Naive thymus-derived CD4-positive, alpha-beta T cell (primary cell): ENCODE data around the gene PIK3R1. TPM values are rescaled to one million over a fixed set of nuclear protein-coding genes. Genes with fewer than 3 reads are reported as not detected.

Source experiments
- ATAC-seq: fragments of 150-1000 bp; cut with Tn5 transposase; 2 replicates; pipeline ENCODE4 v1.10.0; 2021; ENCODE audit warnings: mild to moderate bottlenecking, moderate library complexity
- CTCF ChIA-PET: fragments of 350-600 bp; sonication (Branson Sonifier 250); formaldehyde crosslinking; loops from one replicate; lab custom pipeline; 2021; ENCODE audit warnings: antibody characterized with exemption; lab: Charles Lee
- POLR2A ChIA-PET: fragments of 350-600 bp; sonication (Branson Sonifier 250); formaldehyde crosslinking; loops from one replicate; lab custom pipeline; 2021; ENCODE audit warnings: antibody characterized with exemption, inconsistent platforms; lab: Charles Lee
- DNase-seq, 9 donors: peaks; one replicate each; pipeline versions ENCODE4 v3.0.0 to v3.0.0-alpha.2; 2020 to 2022; ENCODE audit warnings: mixed read lengths in 1 of 9
- H3K27ac ChIP-seq: one replicate; pipeline ENCODE4 v1.7.0; 2013; ENCODE audit warnings: mild to moderate bottlenecking, low read depth, low read length, moderate library complexity
- H3K27me3 ChIP-seq, 2 donors: one replicate each; pipeline ENCODE4 v1.7.0; 2013; ENCODE audit warnings: low read length in 2 of 2, mild to moderate bottlenecking in 2 of 2, moderate library complexity in 2 of 2; ENCODE audit not compliant: control insufficient read depth in 2 of 2, insufficient read depth in 2 of 2
- H3K36me3 ChIP-seq, 3 experiments: 1 replicate in 2 of 3; 2 replicates in 1 of 3; pipeline ENCODE4 v1.7.0; 2013; ENCODE audit warnings: low read length in 3 of 3, mild to moderate bottlenecking in 3 of 3, moderate library complexity in 1 of 3; ENCODE audit not compliant: insufficient read depth in 3 of 3, control insufficient read depth in 2 of 3
- H3K4me1 ChIP-seq, 2 donors: one replicate each; pipeline ENCODE4 v1.7.0; 2013; ENCODE audit warnings: low read length in 2 of 2, mild to moderate bottlenecking in 2 of 2, moderate library complexity in 1 of 2; ENCODE audit not compliant: control insufficient read depth in 2 of 2, insufficient read depth in 2 of 2
- H3K4me3 ChIP-seq: 2 replicates; pipeline ENCODE4 v1.7.0; 2013; ENCODE audit warnings: mild to moderate bottlenecking, low read length
- H3K9me3 ChIP-seq, 3 experiments: 1 replicate in 2 of 3; 2 replicates in 1 of 3; pipeline ENCODE4 v1.7.0; 2013; ENCODE audit warnings: low read length in 3 of 3; ENCODE audit not compliant: control insufficient read depth in 2 of 3
- H3K27ac Mint-ChIP-seq, 9 donors: one replicate each; pipeline ENCODE4 v1.8.0; 2020 to 2022; ENCODE audit warnings: mixed read lengths in 9 of 9, mild to moderate bottlenecking in 8 of 9, moderate library complexity in 5 of 9, inconsistent platforms in 2 of 9
- H3K27me3 Mint-ChIP-seq, 5 donors: one replicate each; pipeline ENCODE4 v1.8.0; 2021 to 2022; ENCODE audit warnings: mixed read lengths in 5 of 5, mild to moderate bottlenecking in 1 of 5
- H3K36me3 Mint-ChIP-seq, 5 donors: one replicate each; pipeline ENCODE4 v1.8.0; 2020 to 2022; ENCODE audit warnings: mixed read lengths in 5 of 5, mild to moderate bottlenecking in 3 of 5, inconsistent platforms in 1 of 5
- H3K4me1 Mint-ChIP-seq, 7 donors: one replicate each; pipeline ENCODE4 v1.8.0; 2020 to 2022; ENCODE audit warnings: mixed read lengths in 7 of 7, mild to moderate bottlenecking in 3 of 7, inconsistent platforms in 1 of 7
- H3K4me3 Mint-ChIP-seq, 10 donors: one replicate each; pipeline ENCODE4 v1.8.0; 2020 to 2022; ENCODE audit warnings: mild to moderate bottlenecking in 10 of 10, mixed read lengths in 10 of 10, moderate library complexity in 6 of 10, inconsistent platforms in 2 of 10
- H3K9me3 Mint-ChIP-seq, 11 donors: one replicate each; pipeline ENCODE4 v1.8.0; 2020 to 2022; ENCODE audit warnings: mixed read lengths in 11 of 11, mild to moderate bottlenecking in 4 of 11, inconsistent platforms in 1 of 11, moderate library complexity in 1 of 11
- intact Hi-C, 2 donors: fragments of 100-400 bp; cut with micrococcal nuclease; formaldehyde crosslinking; loops; one replicate each; pipeline ENCODE4 v1.15.1; 2023
- polyA plus RNA-seq, 2 donors: library from polyadenylated mRNA; unstranded; fragments of 300-500 nt; fragmentation: Illumina TruSeq; gene quantifications; one replicate each; pipeline ENCODE4 v1.2.3, GENCODE V29; 2021
- total RNA-seq, 6 experiments: library from RNA in 5 of 6; stranded (reverse) in 5 of 6; gene quantifications; 1 replicate in 5 of 6; 2 replicates in 1 of 6; pipeline ENCODE4 v1.2.3 and lab custom pipeline; 2021 to 2026

Gene PIK3R1
- total and polyA plus RNA-seq, 7 experiments from 2014 or later, result 72.0 to 207 (median 119) TPM

DNA sequence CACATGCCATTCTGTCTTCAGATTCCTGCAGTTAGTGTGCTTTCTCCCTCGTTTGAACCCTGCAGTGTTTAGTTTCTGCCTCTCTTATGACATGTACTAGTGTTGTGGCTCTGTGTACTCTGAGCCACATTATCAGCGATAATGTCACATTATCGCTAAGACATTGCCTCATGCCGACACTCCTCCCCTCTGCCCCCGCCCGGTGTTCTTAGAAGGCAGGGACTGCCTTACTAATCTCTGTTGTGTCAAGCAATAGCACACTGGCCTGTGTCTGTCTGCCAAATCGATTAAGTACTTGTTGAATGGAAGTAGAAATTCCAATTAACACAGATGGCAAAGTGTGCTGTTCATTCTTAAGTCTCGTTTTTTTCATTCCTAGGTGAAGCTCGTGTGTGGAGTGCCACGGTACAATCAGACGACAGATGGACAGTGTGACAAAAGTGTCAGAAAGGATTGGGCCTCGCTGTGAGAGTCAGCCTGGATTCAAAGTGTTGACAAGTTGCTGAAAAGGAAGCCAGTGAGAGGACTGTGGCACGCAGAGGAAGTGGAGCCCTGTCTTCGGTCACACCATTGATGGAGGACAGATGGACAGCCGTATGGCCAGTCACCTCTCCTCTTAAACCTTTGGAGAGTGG is 10.5 kb downstream of the PIK3R1 start:
- CTCF ChIA-PET, result no interaction called here
- Mint-ChIP-seq H3K36me3 (peaks cover 4 to 35% (median 21%) of the 10 kb centered on the region in 5 donors), H3K27ac (peak overlapping the region in 5 of 9 donors; percentile 34 to 81 (median 54)), H3K4me3 (peak overlapping the region in 3 of 10 donors; percentile 24 to 48 (median 44)), H3K27me3 (no peaks in the 10 kb centered on the region), H3K4me1 (peaks cover 64 to 100% (median 94%) of the 10 kb centered on the region in 7 donors), H3K9me3 (peaks cover 0 to 5% (median 0%) of the 10 kb centered on the region in 11 donors)
- DNase-seq (no peak), ATAC-seq (peak; percentile 32)
- Histone ChIP-seq H3K36me3 (peaks cover 0 to 20% (median 6%) of the 10 kb centered on the region in 3 experiments), H3K9me3 (peaks cover 0 to 3% (median 2%) of the 10 kb centered on the region in 3 experiments), H3K4me1 (peaks cover 46 to 56% of the 10 kb centered on the region in 2 donors), H3K4me3 (no peak overlapping the region), H3K27ac (no peak overlapping the region), H3K27me3 (no peaks in the 10 kb centered on the region)
- POLR2A ChIA-PET, result interaction anchor here (1.0 kb wide), 1 partner anchor 10 kb away, joined by 4 read pairs; no protein-coding TSS in a partner anchor
- intact Hi-C loops, result no loop called here

DNA sequence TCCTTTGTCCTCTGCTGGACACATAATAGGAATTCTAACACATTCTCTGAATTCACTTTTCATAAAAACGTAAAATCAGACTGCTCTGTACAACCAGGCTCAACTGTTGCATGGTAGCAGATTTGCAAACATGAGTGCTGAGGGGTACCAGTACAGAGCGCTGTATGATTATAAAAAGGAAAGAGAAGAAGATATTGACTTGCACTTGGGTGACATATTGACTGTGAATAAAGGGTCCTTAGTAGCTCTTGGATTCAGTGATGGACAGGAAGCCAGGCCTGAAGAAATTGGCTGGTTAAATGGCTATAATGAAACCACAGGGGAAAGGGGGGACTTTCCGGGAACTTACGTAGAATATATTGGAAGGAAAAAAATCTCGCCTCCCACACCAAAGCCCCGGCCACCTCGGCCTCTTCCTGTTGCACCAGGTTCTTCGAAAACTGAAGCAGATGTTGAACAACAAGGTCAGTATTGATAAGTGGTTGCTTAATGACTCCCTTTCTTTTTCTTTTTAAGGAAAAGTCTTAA is 11.1 kb downstream of the PIK3R1 start:
- peaks cover 51 to 59% of the 10 kb centered on the region in 2 donors for H3K4me1 ChIP-seq
- intact Hi-C loops, result no loop called here

DNA sequence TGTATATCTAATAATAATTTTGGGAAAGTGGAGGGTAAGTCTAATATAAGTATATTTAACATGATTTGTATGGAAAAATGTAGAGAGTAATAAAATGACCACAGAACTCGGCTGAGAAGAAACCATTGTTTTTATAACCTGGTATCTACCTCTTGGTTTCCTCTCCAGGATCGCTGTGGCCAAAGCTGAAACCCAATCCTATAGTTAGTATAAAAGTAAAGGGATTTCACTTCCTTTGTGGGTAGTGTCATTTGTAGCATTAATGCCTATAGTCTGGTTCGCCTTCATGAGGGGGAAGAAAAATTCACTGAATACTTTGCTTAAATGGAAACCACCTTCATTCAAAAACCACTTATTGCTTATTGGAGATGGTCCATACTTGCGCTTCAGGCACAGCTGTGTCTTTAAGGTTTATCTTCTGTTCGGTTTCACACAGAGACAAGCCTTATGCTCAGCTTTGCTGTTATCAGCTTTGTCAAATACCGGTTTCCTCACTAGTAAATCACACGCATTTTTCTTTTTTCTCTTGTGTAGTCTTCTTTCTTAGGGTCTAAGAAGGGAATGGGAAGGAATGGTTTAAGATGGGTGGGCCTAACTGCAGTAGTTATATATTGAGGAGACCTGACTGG is 12.1 kb downstream of the PIK3R1 start:
- Histone ChIP-seq H3K9me3 (no peaks in the 10 kb centered on the region), H3K4me3 (no peak overlapping the region), H3K27ac (no peak overlapping the region), H3K27me3 (no peaks in the 10 kb centered on the region), H3K4me1 (peaks cover 48 to 56% of the 10 kb centered on the region in 2 donors), H3K36me3 (peaks cover 0 to 20% (median 6%) of the 10 kb centered on the region in 3 experiments)
- ChIA-PET CTCF (interaction anchor here (0.6 kb wide), 1 partner anchor 19 kb away, joined by 9 read pairs; no protein-coding TSS in a partner anchor), POLR2A (interaction anchor here (0.5 to 1.6 kb wide), 4 partner anchors 10 to 846 kb away, joined by 3 to 5 read pairs (median 4); no protein-coding TSS in a partner anchor)
- peaks cover 66 to 100% (median 96%) of the 10 kb centered on the region in 7 donors for H3K4me1 Mint-ChIP-seq
- DNase-seq (no peak), ATAC-seq (no peak)
- no peaks in the 10 kb centered on the region for H3K9me3 Mint-ChIP-seq
- H3K36me3 Mint-ChIP-seq, result peaks cover 4 to 32% (median 18%) of the 10 kb centered on the region in 5 donors
- H3K27ac Mint-ChIP-seq, result peak overlapping the region in 7 of 9 donors; percentile 1 to 74 (median 37)
- no peaks in the 10 kb centered on the region for H3K27me3 Mint-ChIP-seq
- intact Hi-C loops, result loop anchor here in 1 of 2 donors (1.0 kb wide), 1 partner anchor 9 kb away; no protein-coding TSS in a partner anchor
- peak overlapping the region in 3 of 10 donors; percentile 5 to 24 (median 11) for H3K4me3 Mint-ChIP-seq

More for the DNA sequence above, 11.1 kb downstream of the PIK3R1 start:
- DNase-seq (no peak), ATAC-seq (no peak)
- peaks cover 67 to 100% (median 96%) of the 10 kb centered on the region in 7 donors for H3K4me1 Mint-ChIP-seq
- Histone ChIP-seq H3K36me3 (peaks cover 0 to 20% (median 6%) of the 10 kb centered on the region in 3 experiments), H3K27me3 (no peaks in the 10 kb centered on the region), H3K9me3 (no peaks in the 10 kb centered on the region), H3K4me3 (no peak overlapping the region), H3K27ac (no peak overlapping the region)
- peak overlapping the region in 3 of 9 donors; percentile 21 to 81 (median 39) for H3K27ac Mint-ChIP-seq
- H3K36me3 Mint-ChIP-seq, result peaks cover 4 to 35% (median 22%) of the 10 kb centered on the region in 5 donors
- H3K4me3 Mint-ChIP-seq, result no peak overlapping the region
- ChIA-PET CTCF (no interaction called here), POLR2A (interaction anchor here (1.0 kb wide), 1 partner anchor 10 kb away, joined by 4 read pairs; no protein-coding TSS in a partner anchor)
- H3K27me3 Mint-ChIP-seq, result no peaks in the 10 kb centered on the region
- no peaks in the 10 kb centered on the region for H3K9me3 Mint-ChIP-seq

DNA sequence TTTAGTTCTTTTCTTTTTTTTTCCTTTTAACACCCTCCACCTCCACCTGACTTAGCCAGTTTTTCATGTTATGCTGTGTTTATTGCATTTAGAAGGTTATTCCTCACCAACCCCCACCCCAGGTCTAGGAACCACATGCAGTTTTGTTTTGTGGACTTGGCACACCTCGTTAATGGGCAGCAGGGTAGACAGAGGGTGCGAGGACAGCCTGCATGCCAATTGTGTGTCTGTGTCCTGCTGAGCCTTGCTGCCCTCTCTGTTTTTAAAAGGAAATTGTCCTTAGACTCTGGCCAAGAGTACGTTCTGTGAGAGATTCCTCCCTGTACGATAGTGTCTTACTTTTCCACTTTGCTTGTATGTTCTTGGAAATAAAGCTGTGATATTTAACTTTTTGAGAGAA is 13.9 kb downstream of the PIK3R1 start:
- CTCF ChIA-PET, result interaction anchor here (1.1 to 1.3 kb wide), 2 partner anchors 10 to 20 kb away, joined by 3 read pairs; no protein-coding TSS in a partner anchor
- Histone ChIP-seq H3K27ac (no peak overlapping the region), H3K4me3 (no peak overlapping the region), H3K4me1 (peaks cover 43 to 52% of the 10 kb centered on the region in 2 donors), H3K27me3 (no peaks in the 10 kb centered on the region), H3K36me3 (peaks cover 0 to 20% (median 6%) of the 10 kb centered on the region in 3 experiments), H3K9me3 (no peaks in the 10 kb centered on the region)
- peak overlapping the region in 6 of 10 donors; percentile 6 to 51 (median 20) for H3K4me3 Mint-ChIP-seq
- H3K4me1 Mint-ChIP-seq, result peaks cover 61 to 100% (median 95%) of the 10 kb centered on the region in 7 donors
- H3K36me3 Mint-ChIP-seq, result peaks cover 4 to 26% (median 14%) of the 10 kb centered on the region in 5 donors
- DNase-seq, result no peak
- intact Hi-C loops, result loop anchor here in 1 of 2 donors (1.0 kb wide), 1 partner anchor 10 kb away; no protein-coding TSS in a partner anchor
- no peaks in the 10 kb centered on the region for H3K9me3 Mint-ChIP-seq
- H3K27ac Mint-ChIP-seq, result peak overlapping the region in 8 of 9 donors; percentile 10 to 71 (median 29)
- ATAC-seq, result no peak
- POLR2A ChIA-PET, result interaction anchor here (0.6 to 1.6 kb wide), 4 partner anchors 9 to 57 kb away, joined by 3 to 7 read pairs (median 5); no protein-coding TSS in a partner anchor
- H3K27me3 Mint-ChIP-seq, result no peaks in the 10 kb centered on the region

DNA sequence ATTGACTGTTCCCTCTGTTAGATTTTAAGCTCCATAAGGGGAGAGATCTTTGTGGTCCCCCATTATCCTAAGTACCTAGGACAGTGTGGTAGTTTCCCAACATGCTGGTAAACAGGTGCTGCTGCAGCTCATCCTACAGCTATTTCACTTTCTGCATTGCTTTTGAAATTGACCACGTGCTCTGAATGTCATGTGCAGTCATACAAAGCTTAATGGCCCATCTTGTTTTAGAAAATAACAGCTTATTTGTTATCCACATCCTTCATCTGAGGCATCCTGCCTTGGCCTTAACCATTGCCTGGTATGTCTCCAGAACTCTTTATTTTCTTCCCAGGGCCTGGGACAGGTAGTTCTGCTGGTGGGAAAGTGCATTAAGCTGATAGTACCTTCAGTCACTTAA is 14.7 kb downstream of the PIK3R1 start:
- DNase-seq, result no peak
- no peak overlapping the region for H3K27ac ChIP-seq
- intact Hi-C loops, result no loop called here
- H3K4me1 ChIP-seq, result peaks cover 41 to 44% of the 10 kb centered on the region in 2 donors
- Mint-ChIP-seq H3K27me3 (no peaks in the 10 kb centered on the region), H3K4me1 (peaks cover 56 to 95% (median 90%) of the 10 kb centered on the region in 7 donors), H3K27ac (peak overlapping the region in 6 of 9 donors; percentile 0 to 73 (median 48)), H3K9me3 (no peaks in the 10 kb centered on the region), H3K36me3 (peaks cover 4 to 26% (median 14%) of the 10 kb centered on the region in 5 donors), H3K4me3 (peak overlapping the region in 5 of 10 donors; percentile 1 to 63 (median 39))
- peaks cover 0 to 20% (median 6%) of the 10 kb centered on the region in 3 experiments for H3K36me3 ChIP-seq
- no peaks in the 10 kb centered on the region for H3K27me3 ChIP-seq
- H3K4me3 ChIP-seq, result no peak overlapping the region
- H3K9me3 ChIP-seq, result no peaks in the 10 kb centered on the region
- ChIA-PET POLR2A (interaction anchor here (0.6 to 1.6 kb wide), 5 partner anchors 8 to 26 kb away, joined by 3 to 9 read pairs (median 5); partner anchors contain the start of gene PIK3R1), CTCF (interaction anchor here (1.1 to 1.4 kb wide), 3 partner anchors 11 to 19 kb away, joined by 3 to 5 read pairs (median 3); partner anchors contain the start of gene PIK3R1)
- no peak for ATAC-seq
